SK-N-SH treated with all-trans-retinoic acid at 6 μM for 48 hours (cell line): ENCODE data around the gene MINK1.

Experiments
- ARNTL ChIP-seq: fragments of 450-650 bp; formaldehyde crosslinking; IDR thresholded peaks from 2 replicates; pipeline ENCODE4 v1.5.0; 2020; ENCODE audit warnings: low read depth, mild to moderate bottlenecking, moderate library complexity, borderline replicate concordance
- OSR1 ChIP-seq: fragments of 250-450 bp; sonication (Bioruptor Pico); IDR thresholded peaks from 2 replicates; pipeline ENCODE4 v1.8.0; 2022; ENCODE audit warnings: moderate library complexity, mild to moderate bottlenecking, inconsistent platforms
- PATZ1 ChIP-seq: fragments of 250-450 bp; sonication (Bioruptor Pico); IDR thresholded peaks from 2 replicates; pipeline ENCODE4 v1.8.0; 2020; ENCODE audit warnings: mild to moderate bottlenecking, moderate library complexity, borderline replicate concordance
- ZFP3 ChIP-seq: fragments of 250-450 bp; sonication (Bioruptor Pico); IDR thresholded peaks from 2 replicates; pipeline ENCODE4 v1.5.0; 2020; ENCODE audit warnings: mild to moderate bottlenecking, moderate library complexity
- ZFP30 ChIP-seq: fragments of 450-650 bp; formaldehyde crosslinking; IDR thresholded peaks from 2 replicates; pipeline ENCODE4 v1.5.0; 2022; ENCODE audit warnings: mild to moderate bottlenecking, moderate library complexity
- ZNF565 ChIP-seq: fragments of 450-650 bp; formaldehyde crosslinking; conservative IDR thresholded peaks from 2 replicates; pipeline ENCODE4 v1.5.0; 2020; ENCODE audit warnings: low read depth, mild to moderate bottlenecking, moderate library complexity
- ZNF70 ChIP-seq: fragments of 450-650 bp; formaldehyde crosslinking; IDR thresholded peaks from 2 replicates; pipeline ENCODE4 v1.5.0; 2020; ENCODE audit warnings: mild to moderate bottlenecking, moderate library complexity
- ZNF8 ChIP-seq: fragments of 450-650 bp; formaldehyde crosslinking; IDR thresholded peaks from 2 replicates; pipeline ENCODE4 v1.5.0; 2020; ENCODE audit warnings: mild to moderate bottlenecking, moderate library complexity
- TF ChIP-seq, protein P1 (sequence below): fragments of 250-450 bp; sonication (Bioruptor Pico); IDR thresholded peaks from 2 replicates; pipeline ENCODE4 v1.5.0; 2020; ENCODE audit warnings: mild to moderate bottlenecking, moderate library complexity

- TF ChIP-seq ZFP3 (no peak), ARNTL (no peak), ZNF565 (CRISPR knock-in tag) (no peak), ZNF70 (CRISPR knock-in tag) (no peak), OSR1 (no peak), ZNF8 (CRISPR knock-in tag) (no peak), PATZ1 (CRISPR knock-in tag) (no peak), ZFP30 (CRISPR knock-in tag) (no peak)
- TF ChIP-seq, protein P1, sequence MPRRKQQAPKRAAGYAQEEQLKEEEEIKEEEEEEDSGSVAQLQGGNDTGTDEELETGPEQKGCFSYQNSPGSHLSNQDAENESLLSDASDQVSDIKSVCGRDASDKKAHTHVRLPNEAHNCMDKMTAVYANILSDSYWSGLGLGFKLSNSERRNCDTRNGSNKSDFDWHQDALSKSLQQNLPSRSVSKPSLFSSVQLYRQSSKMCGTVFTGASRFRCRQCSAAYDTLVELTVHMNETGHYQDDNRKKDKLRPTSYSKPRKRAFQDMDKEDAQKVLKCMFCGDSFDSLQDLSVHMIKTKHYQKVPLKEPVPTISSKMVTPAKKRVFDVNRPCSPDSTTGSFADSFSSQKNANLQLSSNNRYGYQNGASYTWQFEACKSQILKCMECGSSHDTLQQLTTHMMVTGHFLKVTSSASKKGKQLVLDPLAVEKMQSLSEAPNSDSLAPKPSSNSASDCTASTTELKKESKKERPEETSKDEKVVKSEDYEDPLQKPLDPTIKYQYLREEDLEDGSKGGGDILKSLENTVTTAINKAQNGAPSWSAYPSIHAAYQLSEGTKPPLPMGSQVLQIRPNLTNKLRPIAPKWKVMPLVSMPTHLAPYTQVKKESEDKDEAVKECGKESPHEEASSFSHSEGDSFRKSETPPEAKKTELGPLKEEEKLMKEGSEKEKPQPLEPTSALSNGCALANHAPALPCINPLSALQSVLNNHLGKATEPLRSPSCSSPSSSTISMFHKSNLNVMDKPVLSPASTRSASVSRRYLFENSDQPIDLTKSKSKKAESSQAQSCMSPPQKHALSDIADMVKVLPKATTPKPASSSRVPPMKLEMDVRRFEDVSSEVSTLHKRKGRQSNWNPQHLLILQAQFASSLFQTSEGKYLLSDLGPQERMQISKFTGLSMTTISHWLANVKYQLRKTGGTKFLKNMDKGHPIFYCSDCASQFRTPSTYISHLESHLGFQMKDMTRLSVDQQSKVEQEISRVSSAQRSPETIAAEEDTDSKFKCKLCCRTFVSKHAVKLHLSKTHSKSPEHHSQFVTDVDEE (CRISPR knock-in tag), result no peak
These were observed 111.5 kb downstream of the MINK1 start for GRCh38 chr17:4944554-4945175.
